BLaER1 treated with 17β-estradiol and CSF1 and Interleukin-3, amounts not matched to agents 10 nM and 100 nM (cell line): ENCODE results near the gene ASTN1.

Experiments
- H3K27ac ChIP-seq, 11 experiments: shearing (Covaris generic); formaldehyde crosslinking; 2 replicates each; pipeline ENCODE4 v1.8.1; 2022
- H3K27me3 ChIP-seq, 11 experiments: shearing (Covaris generic); formaldehyde crosslinking; 2 replicates each; pipeline ENCODE4 v1.8.1; 2022
- H3K36me3 ChIP-seq, 11 experiments: shearing (Covaris generic); formaldehyde crosslinking; 2 replicates each; pipeline ENCODE4 v1.8.1; 2022
- H3K4me1 ChIP-seq, 10 experiments: shearing (Covaris generic); formaldehyde crosslinking; 2 replicates each; pipeline ENCODE4 v1.8.1; 2022
- H3K4me2 ChIP-seq, 11 experiments: shearing (Covaris generic); formaldehyde crosslinking; 2 replicates each; pipeline ENCODE4 v1.8.1; 2022
- H3K4me3 ChIP-seq, 10 experiments: shearing (Covaris generic); formaldehyde crosslinking; 2 replicates each; pipeline ENCODE4 v1.8.1; 2022
- H3K9ac ChIP-seq, 11 experiments: shearing (Covaris generic); formaldehyde crosslinking; 2 replicates each; pipeline ENCODE4 v1.8.1; 2022
- H3K9me3 ChIP-seq, 11 experiments: shearing (Covaris generic); formaldehyde crosslinking; replicated peaks in 1 of 11; 2 replicates each; pipeline ENCODE4 v1.8.1; 2022
- H4K20me1 ChIP-seq, 11 experiments: shearing (Covaris generic); formaldehyde crosslinking; 2 replicates each; pipeline ENCODE4 v1.8.1; 2022
- Cebpa-rat ChIP-seq, 11 experiments: shearing (Covaris generic); IDR thresholded peaks; 2 replicates each; pipeline ENCODE4 v1.8.1; 2022

ASTN1 gene

GRCh38 chr1:176816232-176816631 is 348.3 kb downstream of the ASTN1 start:
- no peaks in the 10 kb centered on the region for H4K20me1 ChIP-seq
- no peaks in the 10 kb centered on the region for H3K36me3 ChIP-seq
- no peak overlapping the region for H3K9ac ChIP-seq

GRCh38 chr1:176815621-176816020 is 348.9 kb downstream of the ASTN1 start:
- Histone ChIP-seq H3K4me1 (peaks cover 0 to 9% (median 5%) of the 10 kb centered on the region in 10 experiments; a peak in 15 of 20 replicates), H3K27ac (no peak overlapping the region), H3K9me3 (no peaks in the 10 kb centered on the region), H4K20me1 (no peaks in the 10 kb centered on the region), H3K36me3 (no peaks in the 10 kb centered on the region), H3K4me2 (no peak overlapping the region), H3K9ac (no peak overlapping the region), H3K27me3 (no peaks in the 10 kb centered on the region), H3K4me3 (no peak overlapping the region)
- TF ChIP-seq Cebpa-rat (IDR thresholded peaks at IDR 0.05): no peak

More at GRCh38 chr1:176816232-176816631, 348.3 kb downstream of the ASTN1 start:
- Histone ChIP-seq H3K4me3 (no peak overlapping the region), H3K9me3 (no peaks in the 10 kb centered on the region), H3K27me3 (no peaks in the 10 kb centered on the region), H3K4me1 (peaks cover 0 to 12% (median 9%) of the 10 kb centered on the region in 10 experiments; a peak in 15 of 20 replicates), H3K27ac (no peak overlapping the region), H3K4me2 (no peak overlapping the region)
- no peak for TF ChIP-seq Cebpa-rat (IDR thresholded peaks at IDR 0.05)

DNA sequence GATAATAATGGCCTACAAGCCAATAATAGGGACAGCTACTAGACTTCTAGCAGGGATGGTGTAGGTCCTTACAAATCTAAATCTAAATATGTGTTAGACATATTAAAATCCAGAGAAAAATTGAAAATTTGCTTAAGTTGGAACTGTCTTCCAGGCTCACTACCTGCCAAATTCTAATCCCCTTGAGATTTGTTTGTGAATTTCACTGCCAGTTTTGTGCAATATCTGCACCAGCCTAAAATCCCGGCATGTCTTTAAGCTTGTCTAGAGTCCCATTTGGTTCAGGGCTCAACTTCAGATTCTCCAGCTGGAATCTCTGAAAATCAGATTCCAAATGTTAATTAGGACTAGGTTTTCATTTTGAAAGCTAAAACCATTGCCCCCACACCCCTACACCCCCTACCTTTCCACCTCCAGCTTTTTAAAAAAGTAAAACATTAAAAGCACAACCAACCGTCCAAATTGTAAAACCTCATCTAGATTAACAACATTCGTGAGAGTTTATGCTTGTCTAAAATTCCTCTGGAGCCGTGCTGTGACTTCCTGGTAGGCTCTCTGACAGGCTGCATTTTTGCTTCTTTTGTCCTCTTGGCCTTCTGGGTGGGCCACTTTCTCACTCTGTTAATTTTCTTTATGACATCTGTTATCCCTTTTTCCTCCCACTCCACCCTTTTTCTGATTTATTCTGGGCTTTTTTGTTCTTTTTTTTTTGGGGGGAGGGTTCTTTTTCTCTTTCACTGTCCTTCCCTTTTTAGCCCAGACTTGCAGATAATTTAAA is 352.8 kb downstream of the ASTN1 start:
- TF ChIP-seq Cebpa-rat (IDR thresholded peaks at IDR 0.05): no peak

DNA sequence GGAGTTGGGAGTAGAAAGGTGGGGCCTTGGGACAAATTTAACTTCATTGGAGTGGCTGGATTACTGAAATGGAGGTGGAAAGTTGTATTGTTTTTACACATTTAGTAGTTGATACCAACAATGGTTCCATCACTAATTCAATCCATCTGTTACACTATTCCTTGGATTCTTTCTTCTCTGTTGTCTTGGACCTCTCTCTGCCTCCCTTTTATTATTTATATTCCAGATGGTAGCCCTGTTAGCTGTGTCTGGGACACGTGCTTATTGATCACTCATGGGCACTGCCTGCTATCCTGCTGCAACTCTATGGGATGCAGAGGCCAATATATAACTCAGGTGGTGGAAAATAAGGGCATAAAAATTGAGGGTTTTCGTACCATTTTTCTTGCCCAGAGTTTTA is 355.2 kb downstream of the ASTN1 start:
- Histone ChIP-seq H3K9ac (no peak overlapping the region), H3K9me3 (no peaks in the 10 kb centered on the region), H3K4me3 (no peak overlapping the region), H3K27ac (no peak overlapping the region), H3K27me3 (no peaks in the 10 kb centered on the region), H3K4me2 (no peak overlapping the region), H4K20me1 (no peaks in the 10 kb centered on the region), H3K36me3 (no peaks in the 10 kb centered on the region), H3K4me1 (0 out of 20 replicates have a peak, but pooled peaks cover 0 to 5% (median 0%) of the 10 kb centered on the region in 10 experiments)
- no peak for TF ChIP-seq Cebpa-rat (IDR thresholded peaks at IDR 0.05)

More for the DNA sequence above, 352.8 kb downstream of the ASTN1 start:
- no peak overlapping the region for H3K9ac ChIP-seq
- H3K9me3 ChIP-seq: no peaks in the 10 kb centered on the region
- H4K20me1 ChIP-seq: no peaks in the 10 kb centered on the region
- no peak overlapping the region for H3K4me2 ChIP-seq
- H3K4me3 ChIP-seq: no peak overlapping the region
- no peak overlapping the region for H3K27ac ChIP-seq
- 0 out of 20 replicates have a peak, but pooled peaks cover 0 to 5% (median 0%) of the 10 kb centered on the region in 10 experiments for H3K4me1 ChIP-seq
- no peaks in the 10 kb centered on the region for H3K36me3 ChIP-seq
- no peaks in the 10 kb centered on the region for H3K27me3 ChIP-seq
